Astrocyte (in vitro differentiated cells and primary cell): ENCODE measurements around the gene PLEKHA7.
"Not testable (repeated sequence)": the region's sequence is repeated elsewhere in the genome, so short reads cannot be mapped to it uniquely, and the experiment has no call there.

Source experiments
- CTCF ChIP-seq: IDR thresholded peaks from 2 replicates; pipeline ENCODE4 v1.5.1; 2011; ENCODE audit warnings: low read depth, mild to moderate bottlenecking, inconsistent platforms, low read length, moderate library complexity; ENCODE audit not compliant: insufficient read depth
- EZH2 ChIP-seq: IDR thresholded peaks from 2 replicates; pipeline ENCODE4 v1.6.1; 2012; ENCODE audit warnings: mild to moderate bottlenecking, low read length, inconsistent platforms; ENCODE audit not compliant: insufficient read depth

GRCh38 chr11:17034027-17034426 is 19.8 kb upstream of the PLEKHA7 start:
- TF ChIP-seq CTCF, EZH2: not testable (repeated sequence)
